ENCODE measurements around the gene FAM50B.
A peak's percentile ranks its signal among the peaks of the same experiment; 100 is the strongest.

DNA sequence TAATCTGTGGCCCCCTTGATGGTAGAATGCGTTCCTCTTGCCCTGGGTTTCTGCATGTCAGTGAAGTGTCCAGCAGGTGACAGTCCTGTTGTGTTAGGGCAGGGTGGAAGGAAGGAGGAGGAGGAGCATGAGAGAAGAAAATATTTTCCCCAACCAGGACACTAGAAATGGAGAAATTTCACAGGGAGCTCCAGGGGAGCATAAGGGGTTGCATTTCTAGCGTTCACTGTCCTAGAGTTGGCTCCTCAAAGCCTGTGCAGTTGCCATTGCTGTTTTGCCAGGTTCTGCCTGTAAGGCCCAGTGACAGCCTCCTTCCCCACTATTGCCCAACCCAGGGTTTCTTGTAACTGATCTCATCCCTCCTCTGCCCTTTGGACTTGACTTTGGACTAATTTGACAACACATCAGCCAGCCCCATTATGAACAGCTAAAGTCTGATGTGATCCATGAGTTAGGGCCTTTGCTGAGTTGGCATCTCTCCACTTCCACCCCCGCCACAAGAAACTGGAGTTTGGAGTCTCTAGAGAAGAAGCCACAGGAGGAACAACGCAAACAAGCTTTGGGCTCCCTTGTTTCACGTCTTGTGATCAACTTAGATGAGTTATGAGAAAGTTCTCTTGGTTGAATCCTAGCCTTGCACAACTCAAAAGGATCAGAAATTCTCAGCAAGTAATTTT lies 14.0 kb upstream of the FAM50B start:
- TF ChIP-seq, protein P1, sequence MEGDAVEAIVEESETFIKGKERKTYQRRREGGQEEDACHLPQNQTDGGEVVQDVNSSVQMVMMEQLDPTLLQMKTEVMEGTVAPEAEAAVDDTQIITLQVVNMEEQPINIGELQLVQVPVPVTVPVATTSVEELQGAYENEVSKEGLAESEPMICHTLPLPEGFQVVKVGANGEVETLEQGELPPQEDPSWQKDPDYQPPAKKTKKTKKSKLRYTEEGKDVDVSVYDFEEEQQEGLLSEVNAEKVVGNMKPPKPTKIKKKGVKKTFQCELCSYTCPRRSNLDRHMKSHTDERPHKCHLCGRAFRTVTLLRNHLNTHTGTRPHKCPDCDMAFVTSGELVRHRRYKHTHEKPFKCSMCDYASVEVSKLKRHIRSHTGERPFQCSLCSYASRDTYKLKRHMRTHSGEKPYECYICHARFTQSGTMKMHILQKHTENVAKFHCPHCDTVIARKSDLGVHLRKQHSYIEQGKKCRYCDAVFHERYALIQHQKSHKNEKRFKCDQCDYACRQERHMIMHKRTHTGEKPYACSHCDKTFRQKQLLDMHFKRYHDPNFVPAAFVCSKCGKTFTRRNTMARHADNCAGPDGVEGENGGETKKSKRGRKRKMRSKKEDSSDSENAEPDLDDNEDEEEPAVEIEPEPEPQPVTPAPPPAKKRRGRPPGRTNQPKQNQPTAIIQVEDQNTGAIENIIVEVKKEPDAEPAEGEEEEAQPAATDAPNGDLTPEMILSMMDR (IDR thresholded peaks at IDR 0.05): peak; percentile 10 to 43 (median 32)
- peak; percentile 67 for TF ChIP-seq POLR2A (IDR thresholded peaks at IDR 0.05)

Measured in right lobe of liver (tissue), 4 donors.